Measurements from ENCODE around the gene TIMM21.

TIMM21 gene

DNA sequence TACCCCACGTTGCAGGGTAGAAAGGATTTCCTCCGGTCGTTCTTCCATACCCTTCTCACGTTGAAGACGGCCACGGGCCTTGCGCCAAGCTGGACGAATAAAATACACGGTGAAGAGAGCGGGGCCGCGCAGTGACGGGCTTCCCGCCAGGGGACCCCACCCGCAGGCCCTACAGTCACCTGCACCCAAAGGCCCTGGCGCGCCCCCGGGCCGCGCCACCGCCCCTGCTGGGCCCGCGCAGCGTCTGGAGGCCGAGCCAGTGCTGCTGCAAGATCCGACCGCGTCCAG, 888 bp upstream of the TIMM21 start:
- H3K4me3 ChIP-seq (ENCODE audit: low read length), result peak overlapping the region; percentile 98
- no peaks in the 10 kb centered on the region for H3K9me3 ChIP-seq (ENCODE audit: insufficient read depth, low read depth, low read length)
- H3K36me3 ChIP-seq (ENCODE audit: insufficient read depth, low read depth, low read length), result peaks cover 18% of the 10 kb centered on the region
- H3K27ac ChIP-seq (ENCODE audit: low read length), result no peak overlapping the region
- H3K9ac ChIP-seq (ENCODE audit: low read depth, low read length), result no peak overlapping the region
- H3K4me1 ChIP-seq (ENCODE audit: insufficient read depth, low read length), result peaks cover 3% of the 10 kb centered on the region; the same call in 1 of the 2 replicates
- H3K27me3 ChIP-seq (ENCODE audit: insufficient read depth, low read length), result peaks cover 15% of the 10 kb centered on the region; the same call in 1 of the 2 replicates

DNA sequence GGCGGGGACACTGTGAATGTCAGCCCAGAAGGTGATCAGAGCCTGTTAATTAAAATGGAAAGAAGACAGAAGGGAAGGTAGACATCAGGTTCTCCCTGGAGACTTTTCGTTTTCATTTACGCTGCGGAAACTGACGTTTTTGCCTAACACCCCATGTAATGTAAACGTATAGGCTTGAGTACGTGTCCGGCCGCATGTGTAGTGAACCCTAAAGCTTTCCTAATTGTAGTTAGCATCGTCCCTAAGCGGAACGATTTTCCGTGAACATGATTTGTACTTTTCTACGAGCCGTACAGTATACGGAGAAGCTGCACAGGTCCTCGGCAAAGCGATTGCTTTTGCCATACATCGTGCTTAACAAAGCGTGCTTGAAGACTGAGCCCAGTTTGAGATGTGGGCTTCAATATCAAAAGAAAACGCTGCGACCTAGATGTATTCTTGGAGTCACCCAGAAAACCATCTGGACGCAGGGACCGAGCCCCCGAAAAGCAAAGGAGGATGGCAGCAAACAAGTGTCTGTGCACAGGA, 284 bp downstream of the TIMM21 start:
- H3K9ac ChIP-seq (ENCODE audit: low read depth, low read length), result peak overlapping the region; percentile 97
- H3K4me3 ChIP-seq (ENCODE audit: low read length), result peak overlapping the region; percentile 98
- H3K27ac ChIP-seq (ENCODE audit: low read length), result peak overlapping the region; percentile 54
- peaks cover 15% of the 10 kb centered on the region; the same call in 1 of the 2 replicates for H3K27me3 ChIP-seq (ENCODE audit: insufficient read depth, low read length)
- no peaks in the 10 kb centered on the region for H3K9me3 ChIP-seq (ENCODE audit: insufficient read depth, low read depth, low read length)
- H3K36me3 ChIP-seq (ENCODE audit: insufficient read depth, low read depth, low read length), result peaks cover 18% of the 10 kb centered on the region
- peaks cover 3% of the 10 kb centered on the region; the same call in 1 of the 2 replicates for H3K4me1 ChIP-seq (ENCODE audit: insufficient read depth, low read length)

DNA sequence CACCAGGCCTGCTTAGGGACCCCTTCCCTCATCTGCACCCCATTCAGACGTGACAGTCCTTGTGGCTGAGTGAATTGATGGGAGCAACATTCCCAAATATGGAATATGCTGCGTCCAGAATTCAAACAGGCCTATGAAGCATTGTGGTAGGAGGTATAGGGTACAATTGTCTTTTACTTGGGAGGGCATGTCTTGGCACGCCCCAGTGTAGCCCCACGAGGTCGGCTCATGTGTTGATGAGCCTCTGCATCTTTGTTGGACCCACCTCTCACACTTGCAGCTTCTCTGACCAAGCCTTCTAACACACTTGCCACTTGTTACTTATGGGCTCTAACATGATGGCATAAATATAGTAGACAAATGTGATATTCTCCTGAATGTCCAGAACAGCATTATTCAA, 1.6 kb downstream of the TIMM21 start:
- Histone ChIP-seq H3K9me3 (ENCODE audit: insufficient read depth, low read depth, low read length) (no peaks in the 10 kb centered on the region), H3K27ac (ENCODE audit: low read length) (no peak overlapping the region), H3K4me1 (ENCODE audit: insufficient read depth, low read length) (peaks cover 3% of the 10 kb centered on the region; the same call in 1 of the 2 replicates), H3K27me3 (ENCODE audit: insufficient read depth, low read length) (peaks cover 15% of the 10 kb centered on the region; the same call in 1 of the 2 replicates), H3K36me3 (ENCODE audit: insufficient read depth, low read depth, low read length) (peaks cover 25% of the 10 kb centered on the region), H3K9ac (ENCODE audit: low read depth, low read length) (peak overlapping the region; percentile 97; the same call in 1 of the 2 replicates), H3K4me3 (ENCODE audit: low read length) (peak overlapping the region; percentile 98)

DNA sequence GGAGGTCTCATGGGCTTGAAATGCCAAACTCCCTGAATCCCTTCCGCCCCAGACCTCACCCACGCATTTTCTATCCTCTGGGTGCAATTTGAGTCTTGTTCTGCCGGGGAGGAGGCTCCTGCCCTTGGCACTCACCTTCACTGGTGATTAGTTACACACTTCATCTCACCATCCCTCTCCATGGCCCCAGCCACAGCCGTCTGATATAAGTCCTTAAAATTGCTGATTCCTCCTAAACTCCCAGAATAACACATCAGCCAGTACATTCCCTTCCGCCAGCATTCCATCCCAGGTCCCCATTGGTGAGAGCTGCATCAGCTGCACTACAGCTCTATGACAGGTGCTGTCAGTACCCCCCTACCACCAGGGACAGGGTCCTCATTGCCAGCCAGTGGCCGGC, 3.9 kb downstream of the TIMM21 start:
- no peak overlapping the region for H3K27ac ChIP-seq (ENCODE audit: low read length)
- H3K36me3 ChIP-seq (ENCODE audit: insufficient read depth, low read depth, low read length), result peaks cover 49% of the 10 kb centered on the region
- H3K27me3 ChIP-seq (ENCODE audit: insufficient read depth, low read length), result peaks cover 2% of the 10 kb centered on the region; the same call in 1 of the 2 replicates
- peaks cover 3% of the 10 kb centered on the region; the same call in 1 of the 2 replicates for H3K4me1 ChIP-seq (ENCODE audit: insufficient read depth, low read length)
- no peak overlapping the region for H3K4me3 ChIP-seq (ENCODE audit: low read length)
- H3K9me3 ChIP-seq (ENCODE audit: insufficient read depth, low read depth, low read length), result no peaks in the 10 kb centered on the region
- no peak overlapping the region for H3K9ac ChIP-seq (ENCODE audit: low read depth, low read length)

DNA sequence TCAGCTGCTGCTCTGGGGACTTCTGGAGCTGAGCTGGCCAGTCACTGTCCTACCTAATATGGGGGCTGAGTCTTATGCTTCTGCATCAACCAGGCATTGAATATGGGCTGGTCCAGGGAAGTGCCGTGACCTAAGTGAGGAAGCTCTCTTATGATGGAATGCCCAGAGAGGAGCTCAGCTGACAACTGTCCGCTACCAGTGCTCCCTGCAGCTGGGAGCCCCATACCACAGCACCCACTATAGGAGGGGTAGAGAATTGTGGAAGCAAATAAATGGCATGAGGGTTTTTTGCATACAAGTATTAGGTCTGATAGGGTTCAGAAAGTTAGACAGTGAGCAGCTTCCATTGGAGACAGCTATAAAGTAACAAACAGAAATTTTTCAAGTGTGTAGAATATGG, 4.5 kb downstream of the TIMM21 start:
- Histone ChIP-seq H3K9ac (ENCODE audit: low read depth, low read length) (no peak overlapping the region), H3K27me3 (ENCODE audit: insufficient read depth, low read length) (no peaks in the 10 kb centered on the region), H3K36me3 (ENCODE audit: insufficient read depth, low read depth, low read length) (peaks cover 54% of the 10 kb centered on the region), H3K27ac (ENCODE audit: low read length) (no peak overlapping the region), H3K9me3 (ENCODE audit: insufficient read depth, low read depth, low read length) (no peaks in the 10 kb centered on the region), H3K4me3 (ENCODE audit: low read length) (no peak overlapping the region), H3K4me1 (ENCODE audit: insufficient read depth, low read length) (peaks cover 3% of the 10 kb centered on the region; the same call in 1 of the 2 replicates)

DNA sequence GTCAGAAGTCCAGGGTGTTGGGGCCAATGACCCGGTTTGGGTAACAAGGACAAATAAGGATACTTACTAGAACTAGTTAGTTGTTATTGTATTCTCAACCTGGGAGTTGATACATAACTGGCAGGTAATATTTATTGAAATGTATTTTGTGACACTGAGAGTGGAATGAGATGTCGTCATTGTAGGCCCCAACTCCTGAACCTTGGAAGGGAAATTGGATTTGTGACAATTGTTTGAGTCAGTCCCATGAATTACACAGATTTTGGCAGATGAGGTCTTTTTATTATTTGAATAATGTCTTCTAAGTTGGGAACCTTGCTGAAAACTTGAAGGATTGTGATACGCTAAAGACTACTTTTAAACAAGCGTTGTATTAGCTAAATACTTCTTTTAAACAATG, 5.1 kb downstream of the TIMM21 start:
- H3K36me3 ChIP-seq (ENCODE audit: insufficient read depth, low read depth, low read length), result peaks cover 60% of the 10 kb centered on the region
- H3K9me3 ChIP-seq (ENCODE audit: insufficient read depth, low read depth, low read length), result no peaks in the 10 kb centered on the region

DNA sequence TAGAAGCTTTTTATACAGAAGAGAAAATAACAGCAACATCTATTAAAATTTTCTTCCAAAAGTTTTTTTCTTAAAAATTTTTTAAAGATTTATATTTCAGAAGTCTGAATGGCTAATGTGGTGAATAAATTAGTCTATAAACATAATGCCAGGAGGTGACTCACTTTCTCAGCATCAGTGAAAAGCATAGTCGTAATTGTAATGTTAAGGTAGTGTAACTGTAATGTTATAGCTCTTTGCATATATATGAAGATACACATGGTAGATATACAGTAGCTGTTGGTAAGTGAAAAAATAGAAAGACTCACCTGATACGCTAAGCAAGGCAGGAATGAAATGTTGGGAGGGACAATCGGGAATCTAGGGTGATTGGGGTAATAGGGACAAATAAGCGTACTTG, 5.5 kb downstream of the TIMM21 start:
- Histone ChIP-seq H3K27me3 (ENCODE audit: insufficient read depth, low read length) (no peaks in the 10 kb centered on the region), H3K9me3 (ENCODE audit: insufficient read depth, low read depth, low read length) (no peaks in the 10 kb centered on the region), H3K27ac (ENCODE audit: low read length) (no peak overlapping the region), H3K36me3 (ENCODE audit: insufficient read depth, low read depth, low read length) (peaks cover 64% of the 10 kb centered on the region), H3K4me3 (ENCODE audit: low read length) (no peak overlapping the region), H3K9ac (ENCODE audit: low read depth, low read length) (no peak overlapping the region), H3K4me1 (ENCODE audit: insufficient read depth, low read length) (peaks cover 3% of the 10 kb centered on the region; the same call in 1 of the 2 replicates)

More for the DNA sequence above, 5.1 kb downstream of the TIMM21 start:
- peaks cover 3% of the 10 kb centered on the region; the same call in 1 of the 2 replicates for H3K4me1 ChIP-seq (ENCODE audit: insufficient read depth, low read length)
- H3K27ac ChIP-seq (ENCODE audit: low read length), result no peak overlapping the region
- H3K9ac ChIP-seq (ENCODE audit: low read depth, low read length), result no peak overlapping the region
- no peaks in the 10 kb centered on the region for H3K27me3 ChIP-seq (ENCODE audit: insufficient read depth, low read length)
- no peak overlapping the region for H3K4me3 ChIP-seq (ENCODE audit: low read length)

DNA sequence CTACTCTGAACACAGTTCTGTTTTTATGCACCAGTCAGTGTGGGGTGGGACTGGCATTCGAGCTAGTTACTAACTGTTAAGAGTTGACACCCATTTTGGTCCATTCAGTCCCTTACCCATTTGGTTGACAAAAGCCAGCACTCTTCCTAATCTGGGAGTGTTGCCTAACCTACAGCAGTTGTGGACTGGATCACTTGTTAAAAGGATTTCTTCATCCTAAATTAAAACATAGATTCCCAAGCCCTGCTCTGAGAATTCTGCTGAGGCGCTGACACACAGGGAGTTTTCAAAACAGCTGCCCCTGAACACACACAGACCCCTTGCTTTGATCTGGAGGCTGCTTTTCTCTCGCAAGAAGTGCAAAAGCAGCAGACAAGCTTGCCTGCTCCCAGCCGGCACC, 6.4 kb downstream of the TIMM21 start:
- Histone ChIP-seq H3K9me3 (ENCODE audit: insufficient read depth, low read depth, low read length) (no peaks in the 10 kb centered on the region), H3K4me1 (ENCODE audit: insufficient read depth, low read length) (no peaks in the 10 kb centered on the region; the same call in 1 of the 2 replicates), H3K27me3 (ENCODE audit: insufficient read depth, low read length) (no peaks in the 10 kb centered on the region), H3K9ac (ENCODE audit: low read depth, low read length) (no peak overlapping the region), H3K27ac (ENCODE audit: low read length) (no peak overlapping the region), H3K4me3 (ENCODE audit: low read length) (no peak overlapping the region), H3K36me3 (ENCODE audit: insufficient read depth, low read depth, low read length) (peaks cover 70% of the 10 kb centered on the region)

DNA sequence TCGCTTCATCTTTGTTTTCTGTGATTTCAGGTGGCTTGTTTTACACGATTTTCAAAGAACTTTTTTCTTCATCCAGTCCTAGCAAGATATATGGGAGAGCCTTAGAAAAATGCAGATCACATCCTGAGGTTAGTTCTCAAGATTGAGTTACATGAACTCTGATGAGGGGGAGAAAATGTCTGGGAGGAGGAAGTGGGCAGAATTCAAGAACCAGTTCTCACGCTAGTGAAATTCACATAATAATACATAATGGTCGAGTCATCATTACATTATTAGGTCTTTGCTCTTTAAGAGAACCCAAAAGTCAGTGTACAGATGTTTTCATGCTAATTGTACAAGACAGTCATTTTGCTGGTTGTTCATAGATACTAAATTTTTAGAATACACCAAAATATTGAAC, 7.0 kb downstream of the TIMM21 start:
- no peak overlapping the region for H3K27ac ChIP-seq (ENCODE audit: low read length)
- H3K4me1 ChIP-seq (ENCODE audit: insufficient read depth, low read length), result no peaks in the 10 kb centered on the region
- H3K27me3 ChIP-seq (ENCODE audit: insufficient read depth, low read length), result no peaks in the 10 kb centered on the region
- no peak overlapping the region for H3K4me3 ChIP-seq (ENCODE audit: low read length)
- no peak overlapping the region for H3K9ac ChIP-seq (ENCODE audit: low read depth, low read length)
- peaks cover 69% of the 10 kb centered on the region for H3K36me3 ChIP-seq (ENCODE audit: insufficient read depth, low read depth, low read length)
- H3K9me3 ChIP-seq (ENCODE audit: insufficient read depth, low read depth, low read length), result no peaks in the 10 kb centered on the region

DNA sequence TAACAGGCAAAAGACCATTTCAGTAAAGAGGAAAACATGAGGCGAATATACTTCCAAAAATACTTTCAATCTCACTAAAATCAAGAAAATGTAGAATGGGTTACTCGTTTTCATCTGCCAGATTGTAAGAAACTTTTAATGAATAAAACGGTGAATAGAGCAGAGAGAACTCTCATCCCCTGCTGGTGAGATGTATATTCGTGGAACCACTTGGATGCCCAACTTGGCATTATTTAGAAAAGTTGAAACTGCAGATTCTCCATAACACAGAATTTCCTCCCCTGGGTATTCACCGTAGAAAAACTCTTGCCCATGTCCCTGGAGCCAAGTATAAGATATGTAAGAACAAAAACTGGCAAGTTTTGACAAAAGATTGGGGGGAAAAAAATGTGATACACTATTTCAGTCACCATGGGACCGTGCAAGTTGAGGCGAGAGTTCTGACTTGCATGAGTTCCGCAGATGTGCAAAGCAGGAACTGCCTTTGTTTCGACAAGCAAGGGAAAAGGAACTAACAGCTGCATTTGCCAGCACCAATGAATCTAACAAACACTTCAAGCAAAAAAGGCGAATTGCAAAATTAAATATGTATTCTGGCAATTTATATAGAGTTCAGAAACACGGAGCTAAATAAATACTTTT, 14.8 kb downstream of the TIMM21 start:
- no peak overlapping the region for H3K9ac ChIP-seq (ENCODE audit: low read depth, low read length)
- H3K27ac ChIP-seq (ENCODE audit: low read length), result no peak overlapping the region
- H3K4me1 ChIP-seq (ENCODE audit: insufficient read depth, low read length), result no peaks in the 10 kb centered on the region
- no peaks in the 10 kb centered on the region for H3K9me3 ChIP-seq (ENCODE audit: insufficient read depth, low read depth, low read length)
- no peaks in the 10 kb centered on the region for H3K27me3 ChIP-seq (ENCODE audit: insufficient read depth, low read length)
- no peak overlapping the region for H3K4me3 ChIP-seq (ENCODE audit: low read length)
- H3K36me3 ChIP-seq (ENCODE audit: insufficient read depth, low read depth, low read length), result peaks cover 28% of the 10 kb centered on the region

DNA sequence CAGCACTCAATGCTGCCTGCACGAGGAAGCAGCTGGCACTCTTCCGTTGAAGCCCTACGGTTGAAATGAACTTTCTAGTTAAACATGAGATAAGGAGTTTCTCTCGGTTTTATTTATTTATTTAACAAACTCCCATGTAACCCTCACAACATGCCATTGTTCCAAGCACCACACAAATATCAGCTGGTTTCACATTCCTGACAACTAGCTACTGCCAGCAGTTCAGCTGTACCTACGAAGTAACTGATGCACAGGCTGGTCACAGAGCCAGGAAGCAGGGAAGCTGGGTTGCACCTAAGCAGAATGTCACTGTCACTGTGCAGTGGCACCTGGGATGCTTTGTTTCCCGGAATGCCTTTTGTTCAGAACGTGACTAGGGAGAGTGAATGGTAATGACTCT, 18.1 kb downstream of the TIMM21 start:
- no peak overlapping the region for H3K4me3 ChIP-seq (ENCODE audit: low read length)
- no peaks in the 10 kb centered on the region for H3K9me3 ChIP-seq (ENCODE audit: insufficient read depth, low read depth, low read length)
- H3K9ac ChIP-seq (ENCODE audit: low read depth, low read length), result no peak overlapping the region
- H3K4me1 ChIP-seq (ENCODE audit: insufficient read depth, low read length), result no peaks in the 10 kb centered on the region
- no peaks in the 10 kb centered on the region for H3K27me3 ChIP-seq (ENCODE audit: insufficient read depth, low read length)
- H3K36me3 ChIP-seq (ENCODE audit: insufficient read depth, low read depth, low read length), result no peaks in the 10 kb centered on the region
- no peak overlapping the region for H3K27ac ChIP-seq (ENCODE audit: low read length)

DNA sequence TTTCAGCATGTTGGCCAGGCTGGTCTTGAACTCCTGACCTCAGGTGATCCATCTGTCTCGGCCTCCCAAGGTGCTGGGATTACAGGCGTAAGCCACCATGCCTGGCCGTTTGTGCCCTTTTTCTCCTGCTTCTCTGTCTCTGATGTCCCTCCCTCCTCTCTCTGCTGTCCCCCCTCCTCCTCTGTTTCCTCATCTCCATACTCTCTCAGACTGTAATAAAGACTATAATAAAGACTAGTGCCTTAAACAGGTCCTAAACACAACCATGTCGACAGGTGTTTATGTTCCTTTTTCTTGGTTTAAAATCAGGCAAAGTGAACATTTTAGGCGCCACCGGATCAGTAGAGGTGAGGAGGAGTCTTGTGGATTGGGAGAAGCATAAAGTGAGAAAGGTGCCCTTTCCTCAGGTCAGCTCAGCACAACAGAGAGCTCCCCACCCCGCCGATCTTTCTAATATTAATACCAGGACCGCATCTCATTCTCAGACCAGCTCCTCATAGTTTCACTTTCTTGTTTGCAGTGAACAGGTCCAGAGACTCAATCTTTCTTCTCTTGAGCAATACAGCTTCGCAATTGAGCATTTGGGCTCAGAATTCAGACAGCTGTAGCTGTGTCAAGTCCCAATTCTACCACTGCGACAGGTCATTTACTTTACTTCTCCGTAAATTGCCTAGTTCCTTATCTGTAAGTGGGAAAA, 23.7 kb downstream of the TIMM21 start:
- H3K9ac ChIP-seq (ENCODE audit: low read depth, low read length), result no peak overlapping the region
- no peaks in the 10 kb centered on the region for H3K4me1 ChIP-seq (ENCODE audit: insufficient read depth, low read length)
- no peaks in the 10 kb centered on the region for H3K9me3 ChIP-seq (ENCODE audit: insufficient read depth, low read depth, low read length)
- no peak overlapping the region for H3K27ac ChIP-seq (ENCODE audit: low read length)
- H3K36me3 ChIP-seq (ENCODE audit: insufficient read depth, low read depth, low read length), result no peaks in the 10 kb centered on the region
- H3K27me3 ChIP-seq (ENCODE audit: insufficient read depth, low read length), result no peaks in the 10 kb centered on the region
- no peak overlapping the region for H3K4me3 ChIP-seq (ENCODE audit: low read length)

Data from iPS-20b (cell line).